H1 (cell line): ENCODE results near the gene LAYN.

Experiments used
- CREB1 ChIP-seq: IDR thresholded peaks from 2 replicates; pipeline ENCODE4 v1.6.1; 2012; ENCODE audit warnings: inconsistent platforms
- EZH2 ChIP-seq: fragments of 200-600 bp; sonication (generic); IDR thresholded peaks from 2 replicates; pipeline ENCODE4 v1.7.1; 2012; ENCODE audit warnings: low read depth, mild to moderate bottlenecking, moderate library complexity, low read length, inconsistent platforms; ENCODE audit not compliant: severe bottlenecking
- FOSL1 ChIP-seq: IDR thresholded peaks from 2 replicates; pipeline ENCODE4 v1.6.1; 2011; ENCODE audit warnings: mild to moderate bottlenecking, low read depth, low read length, moderate library complexity; ENCODE audit not compliant: insufficient read depth
- GTF2F1 ChIP-seq: IDR thresholded peaks from 2 replicates; pipeline ENCODE4 v1.6.1; 2012; ENCODE audit warnings: low read depth, low read length, improper control_type of control experiment, borderline replicate concordance
- JUN ChIP-seq: IDR thresholded peaks from 2 replicates; pipeline ENCODE4 v1.6.1; 2011; ENCODE audit warnings: low read depth, mild to moderate bottlenecking, improper control_type of control experiment, low read length
- KDM1A ChIP-seq: fragments of 200-600, 300-600 bp; sonication (generic); IDR thresholded peaks from 2 replicates; pipeline ENCODE4 v1.7.1; 2016; ENCODE audit warnings: mild to moderate bottlenecking, low read length, borderline replicate concordance
- POLR2A ChIP-seq, 2 experiments: IDR thresholded peaks; 1 replicate in 1 of 2; 2 replicates in 1 of 2; pipeline ENCODE4 v1.6.1; 2011; ENCODE audit warnings: low read depth in 2 of 2, low read length in 2 of 2, mild to moderate bottlenecking in 2 of 2; ENCODE audit errors: control extremely low read depth in 1 of 2
- POLR2AphosphoS5 ChIP-seq: IDR thresholded peaks from 2 replicates; pipeline ENCODE4 v1.6.1; 2011; ENCODE audit warnings: low read depth, low read length
- TCF12 ChIP-seq: IDR thresholded peaks from 2 replicates; pipeline ENCODE4 v1.6.1; 2011; ENCODE audit warnings: low read depth, mild to moderate bottlenecking, low read length
- YY1 ChIP-seq: IDR thresholded peaks from 2 replicates; pipeline ENCODE4 v1.6.1; 2011; ENCODE audit warnings: low read depth, mild to moderate bottlenecking, low read length
- ZNF274 ChIP-seq: IDR thresholded peaks from 2 replicates; pipeline ENCODE4 v1.7.0; 2012; ENCODE audit warnings: low read length, borderline replicate concordance; ENCODE audit errors: extremely low read depth
- TF ChIP-seq, protein P1 (sequence below), 3 experiments: IDR thresholded peaks; 1 replicate in 2 of 3; 2 replicates in 1 of 3; pipeline versions ENCODE4 v1.5.1 to v1.6.1; 2011; ENCODE audit warnings: low read length in 3 of 3, mild to moderate bottlenecking in 3 of 3, inconsistent platforms in 2 of 3, low read depth in 1 of 3, moderate library complexity in 1 of 3; ENCODE audit not compliant: insufficient read depth in 1 of 3; ENCODE audit errors: control extremely low read depth in 1 of 3
- TF ChIP-seq, protein P2 (sequence below): IDR thresholded peaks from 2 replicates; pipeline ENCODE4 v1.6.1; 2012; ENCODE audit warnings: inconsistent platforms
- TF ChIP-seq, protein P3 (sequence below): IDR thresholded peaks from 2 replicates; pipeline ENCODE4 v1.6.1; 2012; ENCODE audit warnings: inconsistent platforms

DNA sequence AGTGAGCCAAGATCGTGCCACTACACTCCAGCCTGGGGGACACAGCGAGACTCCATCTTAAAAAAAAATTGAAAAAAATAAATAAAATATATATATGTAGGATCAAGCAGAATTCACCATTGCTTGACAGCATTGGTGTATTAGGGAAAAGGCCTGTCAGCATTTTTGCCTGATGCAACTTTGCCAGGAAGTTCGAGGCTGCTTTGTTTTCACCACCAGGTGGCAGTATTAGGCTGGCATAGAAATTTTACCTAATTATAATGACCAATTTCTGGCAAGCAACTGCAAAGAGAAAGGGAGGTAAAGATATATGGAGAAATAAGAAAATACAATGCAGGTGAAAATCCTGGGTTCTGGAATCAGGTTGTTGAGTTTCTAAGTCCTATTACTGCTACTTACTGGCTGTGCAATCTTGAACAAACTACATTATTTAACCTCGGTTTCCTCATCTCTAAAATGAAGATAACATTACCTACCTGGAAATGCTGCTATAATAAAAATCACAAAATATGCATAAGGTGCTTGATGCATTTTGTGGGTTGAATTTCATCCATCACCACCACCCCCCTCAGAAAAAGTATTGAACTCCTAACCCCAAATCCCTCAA, 24.7 kb downstream of the LAYN start:
- TF ChIP-seq GTF2F1 (no peak), POLR2AphosphoS5 (no peak), FOSL1 (no peak), CREB1 (no peak), EZH2 (no peak), YY1 (no peak), POLR2A (IDR thresholded peaks at IDR 0.05; ENCODE audit: control extremely low read depth in 1 of 2, low read depth in 2 of 2, low read length in 2 of 2) (no peak), ZNF274 (no peak), TCF12 (no peak), KDM1A (no peak), JUN (no peak)
- TF ChIP-seq, protein P1, sequence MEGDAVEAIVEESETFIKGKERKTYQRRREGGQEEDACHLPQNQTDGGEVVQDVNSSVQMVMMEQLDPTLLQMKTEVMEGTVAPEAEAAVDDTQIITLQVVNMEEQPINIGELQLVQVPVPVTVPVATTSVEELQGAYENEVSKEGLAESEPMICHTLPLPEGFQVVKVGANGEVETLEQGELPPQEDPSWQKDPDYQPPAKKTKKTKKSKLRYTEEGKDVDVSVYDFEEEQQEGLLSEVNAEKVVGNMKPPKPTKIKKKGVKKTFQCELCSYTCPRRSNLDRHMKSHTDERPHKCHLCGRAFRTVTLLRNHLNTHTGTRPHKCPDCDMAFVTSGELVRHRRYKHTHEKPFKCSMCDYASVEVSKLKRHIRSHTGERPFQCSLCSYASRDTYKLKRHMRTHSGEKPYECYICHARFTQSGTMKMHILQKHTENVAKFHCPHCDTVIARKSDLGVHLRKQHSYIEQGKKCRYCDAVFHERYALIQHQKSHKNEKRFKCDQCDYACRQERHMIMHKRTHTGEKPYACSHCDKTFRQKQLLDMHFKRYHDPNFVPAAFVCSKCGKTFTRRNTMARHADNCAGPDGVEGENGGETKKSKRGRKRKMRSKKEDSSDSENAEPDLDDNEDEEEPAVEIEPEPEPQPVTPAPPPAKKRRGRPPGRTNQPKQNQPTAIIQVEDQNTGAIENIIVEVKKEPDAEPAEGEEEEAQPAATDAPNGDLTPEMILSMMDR (IDR thresholded peaks at IDR 0.05; ENCODE audit: control extremely low read depth in 1 of 3, insufficient read depth in 1 of 3, low read depth in 1 of 3, low read length in 3 of 3), result peak; percentile 6 to 74 (median 72)
- TF ChIP-seq, protein P2, sequence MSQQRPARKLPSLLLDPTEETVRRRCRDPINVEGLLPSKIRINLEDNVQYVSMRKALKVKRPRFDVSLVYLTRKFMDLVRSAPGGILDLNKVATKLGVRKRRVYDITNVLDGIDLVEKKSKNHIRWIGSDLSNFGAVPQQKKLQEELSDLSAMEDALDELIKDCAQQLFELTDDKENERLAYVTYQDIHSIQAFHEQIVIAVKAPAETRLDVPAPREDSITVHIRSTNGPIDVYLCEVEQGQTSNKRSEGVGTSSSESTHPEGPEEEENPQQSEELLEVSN, result no peak
- TF ChIP-seq, protein P3, sequence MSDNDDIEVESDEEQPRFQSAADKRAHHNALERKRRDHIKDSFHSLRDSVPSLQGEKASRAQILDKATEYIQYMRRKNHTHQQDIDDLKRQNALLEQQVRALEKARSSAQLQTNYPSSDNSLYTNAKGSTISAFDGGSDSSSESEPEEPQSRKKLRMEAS, result no peak
